ENCODE data around the gene DGUOK. TPM values are rescaled to one million over a fixed set of nuclear protein-coding genes. Genes with fewer than 3 reads are reported as not detected.

DGUOK gene
- total RNA-seq, 2 experiments from 2014 or later: 96.4 to 103 TPM

- intact Hi-C loops (cut with micrococcal nuclease): loop anchor here (5.0 kb wide), 1 partner anchor 50 kb away; the partner anchor contains the start of gene DGUOK
- ChIA-PET POLR2A (interaction anchor here (0.8 to 1.5 kb wide), 5 partner anchors 14 to 171 kb away, joined by 3 to 5 read pairs (median 3); partner anchors contain the start of gene BOLA3), CTCF (interaction anchor here (2.2 kb wide), 1 partner anchor 154 kb away, joined by 6 read pairs; no protein-coding TSS in a partner anchor)
- Mint-ChIP-seq H3K4me3 (peak overlapping the region; percentile 40), H3K36me3 (ENCODE audit: low read depth) (no peaks in the 10 kb centered on the region), H3K27me3 (no peaks in the 10 kb centered on the region), H3K4me1 (ENCODE audit: low read depth) (peaks cover 76% of the 10 kb centered on the region), H3K9me3 (no peaks in the 10 kb centered on the region), H3K27ac (peak overlapping the region; percentile 62)
- DNase-seq (no peak), ATAC-seq (no peak)
- TF ChIP-seq CTCF (IDR thresholded peaks at IDR 0.05): no peak
Observed at GRCh38 chr2:73977466-73977865, 50.8 kb downstream of the DGUOK start.

GRCh38 chr2:73979021-73979420 is 52.3 kb downstream of the DGUOK start:
- CTCF ChIA-PET: interaction anchor here (1.0 to 1.5 kb wide), 3 partner anchors 9 to 46 kb away, joined by 3 to 4 read pairs (median 3); no protein-coding TSS in a partner anchor
- POLR2A ChIA-PET: interaction anchor here (0.8 to 1.7 kb wide), 8 partner anchors 9 to 54 kb away, joined by 3 to 6 read pairs (median 3); no protein-coding TSS in a partner anchor
- no peak for TF ChIP-seq CTCF (IDR thresholded peaks at IDR 0.05)
- H3K27ac Mint-ChIP-seq: peak overlapping the region; percentile 84
- ATAC-seq: peak; percentile 92
- H3K9me3 Mint-ChIP-seq: no peaks in the 10 kb centered on the region
- peaks cover 81% of the 10 kb centered on the region for H3K4me1 Mint-ChIP-seq (ENCODE audit: low read depth)
- H3K36me3 Mint-ChIP-seq (ENCODE audit: low read depth): peaks cover 3% of the 10 kb centered on the region
- intact Hi-C loops (cut with micrococcal nuclease): loop anchor here (5.0 kb wide), 1 partner anchor 52 kb away; the partner anchor contains the start of gene DGUOK
- H3K4me3 Mint-ChIP-seq: peak overlapping the region; percentile 72
- no peaks in the 10 kb centered on the region for H3K27me3 Mint-ChIP-seq
- peak; percentile 89 for DNase-seq

GRCh38 chr2:73979686-73980085 is 53.0 kb downstream of the DGUOK start:
- peaks cover 3% of the 10 kb centered on the region for H3K36me3 Mint-ChIP-seq (ENCODE audit: low read depth)
- no peaks in the 10 kb centered on the region for H3K9me3 Mint-ChIP-seq
- no peak for TF ChIP-seq CTCF (IDR thresholded peaks at IDR 0.05)
- H3K27me3 Mint-ChIP-seq: no peaks in the 10 kb centered on the region
- H3K27ac Mint-ChIP-seq: peak overlapping the region; percentile 84
- intact Hi-C loops (cut with micrococcal nuclease): loop anchor here (5.0 kb wide), 1 partner anchor 52 kb away; the partner anchor contains the start of gene DGUOK
- ChIA-PET POLR2A (interaction anchor here (0.8 to 1.7 kb wide), 9 partner anchors 8 to 54 kb away, joined by 3 to 6 read pairs (median 3); partner anchors contain the start of gene DGUOK), CTCF (interaction anchor here (1.0 to 1.5 kb wide), 3 partner anchors 15 to 46 kb away, joined by 3 to 4 read pairs (median 3); no protein-coding TSS in a partner anchor)
- peak overlapping the region; percentile 72 for H3K4me3 Mint-ChIP-seq
- ATAC-seq (no peak), DNase-seq (no peak)
- H3K4me1 Mint-ChIP-seq (ENCODE audit: low read depth): peaks cover 81% of the 10 kb centered on the region

- Mint-ChIP-seq H3K9me3 (no peaks in the 10 kb centered on the region), H3K27me3 (no peaks in the 10 kb centered on the region), H3K4me3 (peak overlapping the region; percentile 72), H3K36me3 (ENCODE audit: low read depth) (peaks cover 3% of the 10 kb centered on the region), H3K27ac (no peak overlapping the region), H3K4me1 (ENCODE audit: low read depth) (peaks cover 75% of the 10 kb centered on the region)
- ChIA-PET POLR2A (interaction anchor here (1.2 to 1.5 kb wide), 4 partner anchors 9 to 29 kb away, joined by 3 to 4 read pairs (median 4); no protein-coding TSS in a partner anchor), CTCF (interaction anchor here (1.0 to 1.5 kb wide), 5 partner anchors 16 to 47 kb away, joined by 3 to 4 read pairs (median 3); no protein-coding TSS in a partner anchor)
- DNase-seq (no peak), ATAC-seq (no peak)
- intact Hi-C loops (cut with micrococcal nuclease): no loop called here
- TF ChIP-seq CTCF (IDR thresholded peaks at IDR 0.05): no peak
Observed at GRCh38 chr2:73980566-73980965, 53.9 kb downstream of the DGUOK start.
